Panc1 (cell line): Measurements from ENCODE around the gene HBP1. TPM values are rescaled to one million over a fixed set of nuclear protein-coding genes. Genes with fewer than 3 reads are reported as not detected.

Source experiments
- ATAC-seq: fragments of 200-7000 bp; cut with Tn5 transposase; 2 replicates; pipeline ENCODE4 v1.9.1; 2020; ENCODE audit warnings: mild to moderate bottlenecking, moderate library complexity
- BruUV-seq: library from RNA; stranded (reverse); fragments of 400-500 nt; replicated peaks from 2 replicates; lab custom pipeline; 2021; lab: Mats Ljungman, UMichigan
- CTCF ChIA-PET: fragments of 300-600 bp; sonication (Branson Sonifier 250); formaldehyde crosslinking; loops from one replicate; lab custom pipeline; 2022; ENCODE audit warnings: antibody characterized with exemption; lab: Charles Lee
- POLR2A ChIA-PET: fragments of 300-600 bp; sonication (Branson Sonifier 250); formaldehyde crosslinking; loops from one replicate; lab custom pipeline; 2022; ENCODE audit warnings: antibody characterized with exemption; lab: Charles Lee
- DNase-seq: peaks from one replicate; pipeline ENCODE4 v3.0.0-alpha.2; 2010; ENCODE audit warnings: low read depth, low spot score
- H3K27ac ChIP-seq: 2 replicates; pipeline ENCODE4 v1.5.1; 2011; ENCODE audit warnings: mild to moderate bottlenecking, low read length, inconsistent platforms
- H3K27me3 ChIP-seq: fragments of 200-500 bp; sonication (Bioruptor generic); 2 replicates; pipeline ENCODE4 v1.6.0; 2014; ENCODE audit warnings: low read length, inconsistent platforms; ENCODE audit not compliant: control insufficient read depth, insufficient read depth
- H3K36me3 ChIP-seq: fragments of 200-500 bp; sonication (Bioruptor generic); 2 replicates; pipeline ENCODE4 v1.5.1; 2014; ENCODE audit warnings: inconsistent platforms, mild to moderate bottlenecking, low read length, moderate library complexity; ENCODE audit not compliant: control insufficient read depth, insufficient read depth
- H3K4me1 ChIP-seq: 2 replicates; pipeline ENCODE4 v1.5.1; 2011; ENCODE audit warnings: inconsistent platforms, mild to moderate bottlenecking, low read length, moderate library complexity; ENCODE audit not compliant: control insufficient read depth, insufficient read depth
- H3K4me3 ChIP-seq, 2 experiments: 2 replicates each; pipeline ENCODE4 v1.5.1; 2011 to 2012; ENCODE audit warnings: low read depth in 2 of 2, low read length in 2 of 2, mild to moderate bottlenecking in 2 of 2, inconsistent platforms in 1 of 2, moderate library complexity in 1 of 2
- H3K9me3 ChIP-seq: fragments of 200-500 bp; sonication (Bioruptor generic); 2 replicates; pipeline ENCODE4 v1.5.1; 2014; ENCODE audit warnings: low read depth, mild to moderate bottlenecking, inconsistent platforms, low read length, moderate library complexity; ENCODE audit not compliant: control insufficient read depth, insufficient read depth
- CTCF ChIP-seq: fragments of 450-650 bp; IDR thresholded peaks from 2 replicates; pipeline ENCODE4 v1.5.1; 2017; ENCODE audit warnings: mild to moderate bottlenecking
- POLR2AphosphoS5 ChIP-seq: IDR thresholded peaks from 2 replicates; pipeline ENCODE4 v1.6.1; 2012; ENCODE audit warnings: mild to moderate bottlenecking, low read depth, low read length, moderate library complexity
- REST ChIP-seq, 2 experiments: IDR thresholded peaks; 2 replicates each; pipeline ENCODE4 v1.6.1; 2011 to 2012; ENCODE audit warnings: low read depth in 2 of 2, control low read depth in 1 of 2, low read length in 1 of 2, mild to moderate bottlenecking in 1 of 2, moderate library complexity in 1 of 2; ENCODE audit not compliant: insufficient read depth in 1 of 2
- SIN3A ChIP-seq: IDR thresholded peaks from 2 replicates; pipeline ENCODE4 v1.6.1; 2012; ENCODE audit warnings: low read depth, mild to moderate bottlenecking, low read length, moderate library complexity, borderline replicate concordance; ENCODE audit not compliant: insufficient read depth
- TCF7L2 ChIP-seq: IDR thresholded peaks from 2 replicates; pipeline ENCODE4 v1.6.1; 2011; ENCODE audit warnings: mild to moderate bottlenecking, low read depth, low read length, inconsistent platforms
- in situ Hi-C: cut with HindIII; loops from 2 replicates; pipeline ENCODE4 v1.10.0; 2016; ENCODE audit warnings: low sequenced_read_pairs, low pct_unique_long_range_greater_than_20kb
- intact Hi-C: fragments of 100-400 bp; cut with micrococcal nuclease; formaldehyde crosslinking; loops from one replicate; pipeline ENCODE4 v1.10.0; 2022; ENCODE audit not compliant: unreplicated experiment
- total RNA-seq: library from RNA; stranded (reverse); gene quantifications from one replicate; pipeline ENCODE4 v1.2.1, GENCODE V29; 2021; ENCODE audit not compliant: unreplicated experiment

The HBP1 gene
- total RNA-seq, 1 experiment from 2014 or later = 28.1 TPM

GRCh38 chr7:107171496-107171895 lies 2.7 kb downstream of the HBP1 start:
- ChIA-PET POLR2A (no interaction called here), CTCF (no interaction called here)
- H3K27me3 ChIP-seq = no peaks in the 10 kb centered on the region; the same call in 1 of the 2 replicates
- H3K9me3 ChIP-seq = no peaks in the 10 kb centered on the region
- intact Hi-C loops (no loop called here), in situ Hi-C loops (no loop called here)
- no TSS peak for BruUV-seq
- no peak for ATAC-seq
- TF ChIP-seq POLR2AphosphoS5 (no peak), CTCF (no peak), TCF7L2 (no peak), REST (IDR thresholded peaks at IDR 0.05; ENCODE audit: insufficient read depth in 1 of 2, low read depth in 2 of 2, low read length in 1 of 2) (no peak), SIN3A (no peak)
- no peak for DNase-seq
- H3K4me1 ChIP-seq = peaks cover 10% of the 10 kb centered on the region; the same call in 1 of the 2 replicates
- H3K27ac ChIP-seq = no peak overlapping the region
- no peak overlapping the region for H3K4me3 ChIP-seq
- H3K36me3 ChIP-seq = no peaks in the 10 kb centered on the region

- Histone ChIP-seq H3K9me3 (no peaks in the 10 kb centered on the region), H3K27me3 (no peaks in the 10 kb centered on the region), H3K27ac (no peak overlapping the region), H3K4me3 (no peak overlapping the region), H3K4me1 (peaks cover 6% of the 10 kb centered on the region; the same call in 1 of the 2 replicates), H3K36me3 (no peaks in the 10 kb centered on the region; the same call in 1 of the 2 replicates)
- no peak for DNase-seq
- ChIA-PET CTCF (no interaction called here), POLR2A (interaction anchor here (0.6 kb wide), 1 partner anchor 558 kb away, joined by 3 read pairs; no protein-coding TSS in a partner anchor)
- no peak for TF ChIP-seq SIN3A
- TF ChIP-seq CTCF = no peak
- no peak for TF ChIP-seq POLR2AphosphoS5
- no peak for TF ChIP-seq TCF7L2
- TF ChIP-seq REST (IDR thresholded peaks at IDR 0.05; ENCODE audit: insufficient read depth in 1 of 2, low read depth in 2 of 2, low read length in 1 of 2) = no peak
- BruUV-seq = no TSS peak
- intact Hi-C loops (no loop called here), in situ Hi-C loops (no loop called here)
- no peak for ATAC-seq
Observed at GRCh38 chr7:107172276-107173032, 3.7 kb downstream of the HBP1 start.
